Epithelial cell of proximal tubule (primary cell): ENCODE data around the gene CXCR6. TPM values are rescaled to one million over a fixed set of nuclear protein-coding genes. Genes with fewer than 3 reads are reported as not detected.

Experiments used
- DNase-seq: peaks from one replicate; pipeline ENCODE4 v3.0.0-alpha.2; 2011; ENCODE audit warnings: low read depth
- H3K4me3 ChIP-seq: 2 replicates; pipeline ENCODE4 v1.5.1; 2011; ENCODE audit warnings: low read depth, mild to moderate bottlenecking, low read length
- CTCF ChIP-seq: conservative IDR thresholded peaks from 2 replicates; pipeline ENCODE4 v1.5.1; 2012; ENCODE audit warnings: low read depth, mild to moderate bottlenecking, low read length
- total RNA-seq: library from RNA; depleted of rRNA; stranded (reverse); fragments of >200 nt; gene quantifications from 2 replicates; pipeline ENCODE4 v1.2.3, GENCODE V29; 2015

CXCR6 gene
- total RNA-seq, 1 donor from 2014 or later, result not detected

DNA sequence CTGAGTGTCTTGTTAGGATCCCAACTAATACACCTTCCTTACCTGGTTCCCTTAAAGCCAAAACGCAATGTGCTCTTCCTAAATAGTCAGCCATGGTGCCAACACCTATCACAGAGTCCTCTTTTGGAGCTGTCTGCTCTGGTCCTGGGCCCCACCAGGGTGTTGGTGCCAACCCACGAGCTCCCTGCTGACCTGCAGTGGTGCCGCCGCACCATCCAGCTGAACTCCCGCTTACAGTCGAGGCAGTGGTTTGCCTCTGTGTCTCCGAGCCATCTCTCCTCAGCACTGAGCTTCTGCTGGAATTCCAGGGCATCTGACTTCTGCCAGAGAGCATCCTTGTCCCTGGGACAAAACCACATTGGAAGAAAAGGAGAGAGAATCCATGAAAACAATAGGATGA is 15.9 kb downstream of the CXCR6 start:
- no peak for DNase-seq
- H3K4me3 ChIP-seq, result no peak overlapping the region
- no peak for TF ChIP-seq CTCF

DNA sequence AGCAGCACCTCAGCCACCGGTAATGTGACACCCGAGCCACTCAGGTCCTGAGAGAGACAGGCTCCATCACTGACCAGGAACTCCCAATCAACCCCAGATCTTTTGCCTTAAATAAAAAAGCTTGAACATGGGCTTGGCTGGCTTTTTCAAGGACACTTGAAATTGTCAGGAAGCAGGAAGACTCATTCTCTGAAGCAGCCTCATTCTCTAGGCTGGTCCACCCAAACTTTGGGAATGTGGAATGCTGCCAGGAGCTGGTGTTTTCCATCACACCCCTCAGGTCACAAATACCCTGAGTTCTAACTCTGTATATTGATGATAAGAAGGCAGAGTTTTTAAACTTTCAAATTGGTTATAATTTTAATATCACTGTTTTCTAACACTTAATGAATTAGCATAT is 17.0 kb downstream of the CXCR6 start:
- TF ChIP-seq CTCF, result no peak
- no peak for DNase-seq
- H3K4me3 ChIP-seq, result no peak overlapping the region

DNA sequence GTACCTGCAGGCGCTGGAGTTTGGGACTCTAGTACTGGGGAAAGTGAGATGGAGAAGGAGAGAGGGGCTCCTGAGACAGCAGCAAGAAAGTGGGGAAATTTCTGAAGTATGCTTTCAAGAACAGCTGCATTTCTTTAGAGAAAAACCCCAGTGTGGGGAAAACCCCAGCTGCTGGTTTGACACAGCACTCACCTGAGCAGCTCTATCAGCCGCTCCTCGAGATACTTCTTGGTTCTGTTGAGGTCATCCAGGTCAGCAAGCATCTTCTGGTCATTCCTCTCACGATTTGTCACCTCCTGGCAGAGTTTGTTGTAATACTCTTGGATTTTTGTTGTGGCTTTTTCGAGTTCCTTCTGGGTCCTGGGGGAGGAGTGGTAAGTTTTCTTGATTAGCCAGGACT is 18.8 kb downstream of the CXCR6 start:
- no peak for TF ChIP-seq CTCF
- DNase-seq, result no peak
- H3K4me3 ChIP-seq, result no peak overlapping the region

- H3K4me3 ChIP-seq, result no peak overlapping the region
- no peak for TF ChIP-seq CTCF
- no peak for DNase-seq
These were observed 20.9 kb downstream of the CXCR6 start for GRCh38 chr3:45964139-45964538.

- no peak for DNase-seq
- H3K4me3 ChIP-seq, result no peak overlapping the region
- TF ChIP-seq CTCF, result no peak
These were observed 22.0 kb downstream of the CXCR6 start for GRCh38 chr3:45965253-45965652.

- H3K4me3 ChIP-seq, result no peak overlapping the region
- no peak for TF ChIP-seq CTCF
- no peak for DNase-seq
These were observed 22.4 kb downstream of the CXCR6 start for GRCh38 chr3:45965653-45966052.

- no peak for DNase-seq
- no peak for TF ChIP-seq CTCF
- H3K4me3 ChIP-seq, result no peak overlapping the region
These were observed 23.1 kb downstream of the CXCR6 start for GRCh38 chr3:45966371-45966791.
